ENCODE measurements around the gene CACNA1C. TPM values are rescaled to one million over a fixed set of nuclear protein-coding genes. Genes with fewer than 3 reads are reported as not detected.

Gene CACNA1C
- polyA plus RNA-seq, 1 of the 3 experiments (the other 2 are of a cell fraction) = 1.5 TPM

- H3K4me3 ChIP-seq (ENCODE audit: low read depth in 2 of 2, low read length in 1 of 2) = no peak overlapping the region
- no peak overlapping the region for H3K9ac ChIP-seq
- H2AFZ ChIP-seq (ENCODE audit: low read depth) = no peak overlapping the region
- H3K4me1 ChIP-seq (ENCODE audit: control insufficient read depth in 1 of 2, insufficient read depth in 2 of 2, low read depth in 1 of 2, low read length in 1 of 2) = peaks cover 4 to 7% of the 10 kb centered on the region in 2 experiments; a peak in 1 of 4 replicates
- no peaks in the 10 kb centered on the region for H3K9me3 ChIP-seq
- H3K4me2 ChIP-seq = no peak overlapping the region
- ChIA-PET CTCF (no interaction called here), POLR2A (no interaction called here)
- no peak for DNase-seq
- TF ChIP-seq JUND (IDR thresholded peaks at IDR 0.05) = no peak
- H3K9me2 ChIP-seq = no peaks in the 10 kb centered on the region
- H4K20me1 ChIP-seq (ENCODE audit: insufficient read depth) = no peaks in the 10 kb centered on the region
- WGBS (ENCODE audit: low lambda C conversion rate) = 85% methylated on average over 5 of the region's 5 CpGs
- H3K27ac ChIP-seq (ENCODE audit: low read depth in 2 of 2, low read length in 1 of 2) = no peak overlapping the region
- H3K79me2 ChIP-seq (ENCODE audit: insufficient read depth) = no peaks in the 10 kb centered on the region
- no peaks in the 10 kb centered on the region for H3K36me3 ChIP-seq (replicated peaks in 1 of 2; ENCODE audit: control insufficient read depth in 1 of 2, insufficient read depth in 2 of 2, low read length in 1 of 2)
- H3K27me3 ChIP-seq (ENCODE audit: insufficient read depth) = no peaks in the 10 kb centered on the region
- no peaks in the 10 kb centered on the region for H3F3A ChIP-seq (replicated peaks; ENCODE audit: insufficient read depth)
Observed at GRCh38 chr12:2152134-2152533, 99.3 kb downstream of the CACNA1C start.

DNA sequence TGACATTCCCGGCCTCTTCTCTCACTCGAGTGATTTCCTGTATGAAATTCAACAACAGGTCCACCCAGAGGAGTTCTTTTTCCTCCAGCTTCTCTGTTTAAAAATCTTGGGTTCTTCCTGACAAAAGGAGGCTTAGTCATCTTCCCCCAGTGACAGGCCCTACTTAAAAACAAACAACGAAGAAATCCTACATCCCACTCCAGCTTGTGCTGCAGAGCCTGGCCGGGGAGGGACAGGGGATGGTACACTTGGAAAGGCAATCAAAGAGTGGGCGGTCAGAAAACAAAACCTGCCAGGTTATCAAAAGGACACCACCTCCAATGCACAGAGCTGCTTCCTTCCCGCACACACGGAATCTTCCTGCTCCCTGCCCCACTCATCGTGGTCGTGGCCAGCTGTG lies 101.3 kb downstream of the CACNA1C start:
- no peaks in the 10 kb centered on the region for H3K9me2 ChIP-seq
- no peak overlapping the region for H3K4me3 ChIP-seq (ENCODE audit: low read depth in 2 of 2, low read length in 1 of 2)
- no peak overlapping the region; the same call in 1 of the 2 replicates for H3K9ac ChIP-seq
- H3F3A ChIP-seq (replicated peaks; ENCODE audit: insufficient read depth) = no peaks in the 10 kb centered on the region
- peaks cover 4 to 7% of the 10 kb centered on the region in 2 experiments; a peak in 1 of 4 replicates for H3K4me1 ChIP-seq (ENCODE audit: control insufficient read depth in 1 of 2, insufficient read depth in 2 of 2, low read depth in 1 of 2, low read length in 1 of 2)
- H4K20me1 ChIP-seq (ENCODE audit: insufficient read depth) = no peaks in the 10 kb centered on the region
- CTCF ChIA-PET = interaction anchor here (1.2 to 1.3 kb wide), 2 partner anchors 16 to 241 kb away, joined by 3 read pairs; no protein-coding TSS in a partner anchor
- no peaks in the 10 kb centered on the region for H3K79me2 ChIP-seq (ENCODE audit: insufficient read depth)
- H3K36me3 ChIP-seq (replicated peaks in 1 of 2; ENCODE audit: control insufficient read depth in 1 of 2, insufficient read depth in 2 of 2, low read length in 1 of 2) = no peaks in the 10 kb centered on the region
- no peak for DNase-seq
- TF ChIP-seq RCOR1 (IDR thresholded peaks at IDR 0.05; ENCODE audit: low read length) = no peak
- no peak for TF ChIP-seq FOXJ3 (CRISPR knock-in tag; IDR thresholded peaks at IDR 0.05)
- no peak for TF ChIP-seq USF1 (IDR thresholded peaks at IDR 0.05; ENCODE audit: borderline replicate concordance, low read depth)
- TF ChIP-seq, protein P1, sequence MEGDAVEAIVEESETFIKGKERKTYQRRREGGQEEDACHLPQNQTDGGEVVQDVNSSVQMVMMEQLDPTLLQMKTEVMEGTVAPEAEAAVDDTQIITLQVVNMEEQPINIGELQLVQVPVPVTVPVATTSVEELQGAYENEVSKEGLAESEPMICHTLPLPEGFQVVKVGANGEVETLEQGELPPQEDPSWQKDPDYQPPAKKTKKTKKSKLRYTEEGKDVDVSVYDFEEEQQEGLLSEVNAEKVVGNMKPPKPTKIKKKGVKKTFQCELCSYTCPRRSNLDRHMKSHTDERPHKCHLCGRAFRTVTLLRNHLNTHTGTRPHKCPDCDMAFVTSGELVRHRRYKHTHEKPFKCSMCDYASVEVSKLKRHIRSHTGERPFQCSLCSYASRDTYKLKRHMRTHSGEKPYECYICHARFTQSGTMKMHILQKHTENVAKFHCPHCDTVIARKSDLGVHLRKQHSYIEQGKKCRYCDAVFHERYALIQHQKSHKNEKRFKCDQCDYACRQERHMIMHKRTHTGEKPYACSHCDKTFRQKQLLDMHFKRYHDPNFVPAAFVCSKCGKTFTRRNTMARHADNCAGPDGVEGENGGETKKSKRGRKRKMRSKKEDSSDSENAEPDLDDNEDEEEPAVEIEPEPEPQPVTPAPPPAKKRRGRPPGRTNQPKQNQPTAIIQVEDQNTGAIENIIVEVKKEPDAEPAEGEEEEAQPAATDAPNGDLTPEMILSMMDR (IDR thresholded peaks at IDR 0.05) = no peak
- TF ChIP-seq TEAD4 (IDR thresholded peaks at IDR 0.05; ENCODE audit: borderline replicate concordance, insufficient read depth) = no peak
- TF ChIP-seq, protein P2, sequence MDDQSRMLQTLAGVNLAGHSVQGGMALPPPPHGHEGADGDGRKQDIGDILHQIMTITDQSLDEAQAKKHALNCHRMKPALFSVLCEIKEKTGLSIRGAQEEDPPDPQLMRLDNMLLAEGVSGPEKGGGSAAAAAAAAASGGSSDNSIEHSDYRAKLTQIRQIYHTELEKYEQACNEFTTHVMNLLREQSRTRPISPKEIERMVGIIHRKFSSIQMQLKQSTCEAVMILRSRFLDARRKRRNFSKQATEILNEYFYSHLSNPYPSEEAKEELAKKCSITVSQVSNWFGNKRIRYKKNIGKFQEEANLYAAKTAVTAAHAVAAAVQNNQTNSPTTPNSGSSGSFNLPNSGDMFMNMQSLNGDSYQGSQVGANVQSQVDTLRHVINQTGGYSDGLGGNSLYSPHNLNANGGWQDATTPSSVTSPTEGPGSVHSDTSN (IDR thresholded peaks at IDR 0.05) = no peak
- no peak for TF ChIP-seq REST (IDR thresholded peaks at IDR 0.05; ENCODE audit: low read depth, low read length)
- no peak for TF ChIP-seq MXI1 (IDR thresholded peaks at IDR 0.05; ENCODE audit: low read depth, low read length)
- no peak for TF ChIP-seq SMC3 (IDR thresholded peaks at IDR 0.05; ENCODE audit: low read depth, low read length)
- TF ChIP-seq FOXM1 (IDR thresholded peaks at IDR 0.05; ENCODE audit: low read depth) = no peak
- TF ChIP-seq NRF1 (IDR thresholded peaks at IDR 0.05; ENCODE audit: low read depth, low read length) = no peak
- no peak for TF ChIP-seq RXRA (IDR thresholded peaks at IDR 0.05; ENCODE audit: borderline replicate concordance, low read depth)
- TF ChIP-seq MEF2A (IDR thresholded peaks at IDR 0.05; ENCODE audit: borderline replicate concordance, low read depth) = no peak
- TF ChIP-seq, protein P3, sequence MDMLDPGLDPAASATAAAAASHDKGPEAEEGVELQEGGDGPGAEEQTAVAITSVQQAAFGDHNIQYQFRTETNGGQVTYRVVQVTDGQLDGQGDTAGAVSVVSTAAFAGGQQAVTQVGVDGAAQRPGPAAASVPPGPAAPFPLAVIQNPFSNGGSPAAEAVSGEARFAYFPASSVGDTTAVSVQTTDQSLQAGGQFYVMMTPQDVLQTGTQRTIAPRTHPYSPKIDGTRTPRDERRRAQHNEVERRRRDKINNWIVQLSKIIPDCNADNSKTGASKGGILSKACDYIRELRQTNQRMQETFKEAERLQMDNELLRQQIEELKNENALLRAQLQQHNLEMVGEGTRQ (IDR thresholded peaks at IDR 0.05; ENCODE audit: borderline replicate concordance, low read depth, low read length) = no peak
- TF ChIP-seq EZH2phosphoT487 (IDR thresholded peaks at IDR 0.05; ENCODE audit: borderline replicate concordance, low read depth) = no peak
- no peak for TF ChIP-seq RFX5 (IDR thresholded peaks at IDR 0.05; ENCODE audit: low read length)
- no peak for TF ChIP-seq POLR2AphosphoS5 (IDR thresholded peaks at IDR 0.05; ENCODE audit: low read depth, low read length)
- TF ChIP-seq ELF1 (IDR thresholded peaks at IDR 0.05) = no peak
- no peak for TF ChIP-seq RAD21 (IDR thresholded peaks at IDR 0.05; ENCODE audit: low read length)
- H3K9me3 ChIP-seq = no peaks in the 10 kb centered on the region
- peak overlapping the region in 1 of 2 experiments; percentile 60; a peak in 1 of 4 replicates for H3K27ac ChIP-seq (ENCODE audit: low read depth in 2 of 2, low read length in 1 of 2)
- H2AFZ ChIP-seq (ENCODE audit: low read depth) = peak overlapping the region; percentile 44; the same call in 1 of the 2 replicates
- POLR2A ChIA-PET = no interaction called here
- 0 out of 2 replicates have a peak overlapping the region, but pooled peaks have one; percentile 31 for H3K4me2 ChIP-seq
- no peaks in the 10 kb centered on the region for H3K27me3 ChIP-seq (ENCODE audit: insufficient read depth)
- WGBS (ENCODE audit: low lambda C conversion rate) = 57% methylated on average over 8 of the region's 9 CpGs
